ENCODE measurements around the gene DLGAP1. TPM values are rescaled to one million over a fixed set of nuclear protein-coding genes. Genes with fewer than 3 reads are reported as not detected.
A peak's percentile ranks its signal among the peaks of the same experiment; 100 is the strongest.
"Not testable (repeated sequence)": the region's sequence is repeated elsewhere in the genome, so short reads cannot be mapped to it uniquely, and the experiment has no call there.

The DLGAP1 gene
- total and polyA plus RNA-seq, 2 donors (not counting 1 experiment from before 2014, with no cell fraction given) = 0.07 to 0.61 TPM

DNA sequence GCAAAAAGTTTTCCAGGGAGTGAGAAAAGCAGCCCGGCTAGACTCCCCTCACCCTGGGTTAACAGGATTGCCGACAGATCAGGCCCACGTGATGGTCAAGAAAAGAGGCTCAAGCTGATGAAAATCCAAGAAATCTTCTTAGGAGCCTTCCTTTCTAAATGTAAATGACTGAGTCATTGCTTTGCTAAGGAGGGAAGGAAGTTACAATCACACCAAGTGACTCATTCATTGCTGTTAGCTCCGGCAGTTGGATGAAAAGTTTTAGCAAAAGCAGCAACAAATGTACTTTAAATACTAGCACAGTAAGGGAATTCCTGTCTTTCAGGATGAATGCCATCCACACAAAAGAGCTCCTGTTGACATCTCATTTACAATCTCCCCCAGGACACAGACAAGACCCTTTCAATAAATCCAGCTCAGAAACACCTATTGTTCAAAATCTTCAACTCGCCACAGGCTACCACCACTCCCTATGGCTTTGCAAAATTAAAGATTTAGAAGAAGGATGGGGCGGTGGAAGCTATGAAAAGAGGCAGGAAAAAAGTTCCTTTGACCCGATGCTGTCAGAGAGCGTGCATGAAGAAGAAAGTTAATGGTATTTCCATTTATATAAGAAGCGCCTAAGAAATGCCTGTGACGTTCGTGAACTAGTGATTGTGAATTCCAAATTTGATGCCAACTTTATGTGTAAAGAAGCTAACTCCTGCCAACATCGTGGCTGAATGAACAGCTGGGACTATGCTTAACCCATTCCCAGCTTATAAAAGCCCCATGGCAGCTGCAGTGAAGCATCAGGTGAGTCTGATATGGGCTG is 851.5 kb downstream of the DLGAP1 start:
- POLR2A ChIA-PET = interaction anchor here (0.6 to 1.5 kb wide), 3 partner anchors 10 to 155 kb away, joined by 4 to 9 read pairs (median 8); no protein-coding TSS in a partner anchor
- 35% methylated on average over 9 of the region's 12 CpGs for WGBS (ENCODE audit: insufficient coverage)
- no peak for TF ChIP-seq EZH2 (IDR thresholded peaks at IDR 0.05; ENCODE audit: borderline replicate concordance, insufficient read depth, low read depth, low read length, poor library complexity, severe bottlenecking)
- TF ChIP-seq, protein P1, sequence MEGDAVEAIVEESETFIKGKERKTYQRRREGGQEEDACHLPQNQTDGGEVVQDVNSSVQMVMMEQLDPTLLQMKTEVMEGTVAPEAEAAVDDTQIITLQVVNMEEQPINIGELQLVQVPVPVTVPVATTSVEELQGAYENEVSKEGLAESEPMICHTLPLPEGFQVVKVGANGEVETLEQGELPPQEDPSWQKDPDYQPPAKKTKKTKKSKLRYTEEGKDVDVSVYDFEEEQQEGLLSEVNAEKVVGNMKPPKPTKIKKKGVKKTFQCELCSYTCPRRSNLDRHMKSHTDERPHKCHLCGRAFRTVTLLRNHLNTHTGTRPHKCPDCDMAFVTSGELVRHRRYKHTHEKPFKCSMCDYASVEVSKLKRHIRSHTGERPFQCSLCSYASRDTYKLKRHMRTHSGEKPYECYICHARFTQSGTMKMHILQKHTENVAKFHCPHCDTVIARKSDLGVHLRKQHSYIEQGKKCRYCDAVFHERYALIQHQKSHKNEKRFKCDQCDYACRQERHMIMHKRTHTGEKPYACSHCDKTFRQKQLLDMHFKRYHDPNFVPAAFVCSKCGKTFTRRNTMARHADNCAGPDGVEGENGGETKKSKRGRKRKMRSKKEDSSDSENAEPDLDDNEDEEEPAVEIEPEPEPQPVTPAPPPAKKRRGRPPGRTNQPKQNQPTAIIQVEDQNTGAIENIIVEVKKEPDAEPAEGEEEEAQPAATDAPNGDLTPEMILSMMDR (IDR thresholded peaks at IDR 0.05) = no peak

DNA sequence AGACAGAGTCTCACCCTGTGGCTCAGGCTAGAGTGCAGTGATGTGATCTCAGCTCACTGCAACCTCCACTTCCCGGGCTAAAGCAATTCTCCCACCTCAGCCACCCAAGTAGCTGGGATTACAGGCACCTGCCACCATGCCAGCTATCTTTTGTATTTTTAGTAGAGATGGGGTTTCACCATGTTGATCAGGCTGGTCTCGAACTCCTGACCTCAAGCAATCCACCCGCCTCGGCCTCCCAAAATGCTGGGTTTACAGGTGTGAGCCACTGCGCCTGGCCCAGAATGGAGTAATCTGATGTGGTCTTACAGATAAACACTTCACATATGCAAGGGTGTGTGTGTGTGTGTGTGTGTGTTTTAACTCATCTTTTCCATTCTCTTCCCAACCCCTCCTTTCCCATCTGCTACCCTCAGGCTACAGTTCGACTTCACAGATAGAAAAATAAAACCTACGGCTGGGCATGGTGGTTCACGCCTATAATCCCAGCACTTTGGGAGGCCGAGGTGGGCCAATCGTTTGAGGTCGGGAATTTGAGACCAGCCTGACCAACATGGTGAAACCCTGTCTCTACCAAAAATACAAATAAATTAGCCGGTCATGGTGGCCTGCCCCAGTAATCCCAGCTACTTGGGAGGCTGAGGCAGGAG is 853.9 kb downstream of the DLGAP1 start:
- intact Hi-C loops (cut with micrococcal nuclease) = loop anchor here (5.0 kb wide), 1 partner anchor 424 kb away; no protein-coding TSS in a partner anchor
- 98% methylated on average over 7 of the region's 12 CpGs for WGBS (ENCODE audit: insufficient coverage)
- peaks cover 52 to 56% of the 10 kb centered on the region in 2 donors for H3K4me1 ChIP-seq (ENCODE audit: control insufficient read depth in 2 of 2, insufficient read depth in 2 of 2, low read length in 2 of 2)

More for the DNA sequence above, 851.5 kb downstream of the DLGAP1 start:
- H3K4me3 ChIP-seq (ENCODE audit: control extremely low read depth in 1 of 5, extremely low read depth in 1 of 5, insufficient read depth in 1 of 5, low read depth in 2 of 5, low read length in 4 of 5) = peak overlapping the region; percentile 31 to 72 (median 55)
- peak overlapping the region; percentile 73 for H2AFZ ChIP-seq (ENCODE audit: insufficient read depth, low read depth, low read length, poor library complexity, severe bottlenecking)
- Mint-ChIP-seq H3K27me3 (no peaks in the 10 kb centered on the region), H3K9me3 (ENCODE audit: insufficient read depth) (no peaks in the 10 kb centered on the region), H3K4me3 (no peak overlapping the region), H3K4me1 (peaks cover 5% of the 10 kb centered on the region), H3K27ac (no peak overlapping the region)
- CTCF ChIA-PET = interaction anchor here (0.6 to 3.2 kb wide), 8 partner anchors 9 to 615 kb away, joined by 3 to 26 read pairs (median 8); no protein-coding TSS in a partner anchor
- no peak overlapping the region for H3K27ac ChIP-seq (ENCODE audit: low read length in 2 of 2)
- H3K4me1 ChIP-seq (ENCODE audit: control insufficient read depth in 2 of 2, insufficient read depth in 2 of 2, low read length in 2 of 2) = peaks cover 36 to 38% of the 10 kb centered on the region in 2 donors
- H3K79me2 ChIP-seq (ENCODE audit: control insufficient read depth, insufficient read depth, low read length) = peaks cover 4% of the 10 kb centered on the region
- peak overlapping the region; percentile 59 for H3K9ac ChIP-seq (ENCODE audit: low read length)
- intact Hi-C loops (cut with micrococcal nuclease) = loop anchor here (1.0 to 5.0 kb wide), 2 partner anchors 8 to 426 kb away; no protein-coding TSS in a partner anchor
- peak overlapping the region; percentile 87 for H3K4me2 ChIP-seq (replicated peaks; ENCODE audit: low read depth, low read length, poor library complexity, severe bottlenecking)
- no peaks in the 10 kb centered on the region for H3K9me3 ChIP-seq (ENCODE audit: control extremely low read depth in 1 of 3, control insufficient read depth in 2 of 3, insufficient read depth in 1 of 3, low read length in 2 of 3)
- H3K27me3 ChIP-seq (replicated peaks in 1 of 4; ENCODE audit: control extremely low read depth in 1 of 4, control insufficient read depth in 3 of 4, insufficient read depth in 4 of 4, low read length in 3 of 4) = no peaks in the 10 kb centered on the region
- H4K20me1 ChIP-seq (ENCODE audit: control insufficient read depth, insufficient read depth, low read length, poor library complexity, severe bottlenecking) = no peaks in the 10 kb centered on the region
- no peak for ATAC-seq (ENCODE audit: low read depth)
- peak; percentile 25 for DNase-seq
- H3K36me3 ChIP-seq (replicated peaks in 1 of 2; ENCODE audit: control extremely low read depth in 1 of 2, control insufficient read depth in 1 of 2, extremely low read depth in 1 of 2, insufficient read depth in 2 of 2, low read length in 1 of 2) = no peaks in the 10 kb centered on the region

More for the DNA sequence above, 853.9 kb downstream of the DLGAP1 start:
- not testable (repeated sequence) for H4K20me1 ChIP-seq (ENCODE audit: control insufficient read depth, insufficient read depth, low read length, poor library complexity, severe bottlenecking); H3K4me3 Mint-ChIP-seq; H3K9me3 ChIP-seq (ENCODE audit: control extremely low read depth in 1 of 3, control insufficient read depth in 2 of 3, insufficient read depth in 1 of 3, low read length in 2 of 3); H3K27ac Mint-ChIP-seq; H3K4me3 ChIP-seq (ENCODE audit: control extremely low read depth in 1 of 5, extremely low read depth in 1 of 5, insufficient read depth in 1 of 5, low read depth in 2 of 5, low read length in 4 of 5); H3K27me3 Mint-ChIP-seq; H3K27me3 ChIP-seq (replicated peaks in 1 of 4; ENCODE audit: control extremely low read depth in 1 of 4, control insufficient read depth in 3 of 4, insufficient read depth in 4 of 4, low read length in 3 of 4); H3K79me2 ChIP-seq (ENCODE audit: control insufficient read depth, insufficient read depth, low read length); H3K4me2 ChIP-seq (replicated peaks; ENCODE audit: low read depth, low read length, poor library complexity, severe bottlenecking); H2AFZ ChIP-seq (ENCODE audit: insufficient read depth, low read depth, low read length, poor library complexity, severe bottlenecking); H3K27ac ChIP-seq (ENCODE audit: low read length in 2 of 2); H3K9me3 Mint-ChIP-seq (ENCODE audit: insufficient read depth); H3K36me3 ChIP-seq (replicated peaks in 1 of 2; ENCODE audit: control extremely low read depth in 1 of 2, control insufficient read depth in 1 of 2, extremely low read depth in 1 of 2, insufficient read depth in 2 of 2, low read length in 1 of 2); DNase-seq; H3K9ac ChIP-seq (ENCODE audit: low read length); ATAC-seq (ENCODE audit: low read depth)
- CTCF ChIA-PET = interaction anchor here (0.6 to 3.2 kb wide), 3 partner anchors 12 to 587 kb away, joined by 3 to 23 read pairs (median 4); no protein-coding TSS in a partner anchor
- H3K4me1 Mint-ChIP-seq = peaks cover 20% of the 10 kb centered on the region
- POLR2A ChIA-PET = interaction anchor here (0.6 kb wide), 1 partner anchor 41 kb away, joined by 6 read pairs; no protein-coding TSS in a partner anchor
